T-helper 17 cell (primary cell): ENCODE measurements around the gene CCNK. TPM values are rescaled to one million over a fixed set of nuclear protein-coding genes. Genes with fewer than 3 reads are reported as not detected.
A peak's percentile ranks its signal among the peaks of the same experiment; 100 is the strongest.

Experiments used
- ATAC-seq: fragments of 150-1000 bp; cut with Tn5 transposase; 2 replicates; pipeline ENCODE4 v1.10.0; 2021; ENCODE audit warnings: mild to moderate bottlenecking, moderate library complexity
- DNase-seq, 3 donors: peaks; one replicate each; pipeline versions ENCODE4 v3.0.0 to v3.0.0-alpha.2; 2020 to 2021
- H3K9me3 ChIP-seq: one replicate; pipeline ENCODE4 v1.7.0; 2013; ENCODE audit warnings: low read length, mild to moderate bottlenecking; ENCODE audit not compliant: control insufficient read depth, poor library complexity, severe bottlenecking
- H3K27ac Mint-ChIP-seq: one replicate; pipeline ENCODE4 v1.8.0; 2022; ENCODE audit warnings: mild to moderate bottlenecking, moderate library complexity, mixed read lengths
- H3K27me3 Mint-ChIP-seq: one replicate; pipeline ENCODE4 v1.8.0; 2022; ENCODE audit warnings: mixed read lengths
- H3K36me3 Mint-ChIP-seq: one replicate; pipeline ENCODE4 v1.8.0; 2022; ENCODE audit warnings: low read depth, mixed read lengths
- H3K4me1 Mint-ChIP-seq: one replicate; pipeline ENCODE4 v1.8.0; 2022; ENCODE audit warnings: mild to moderate bottlenecking, mixed read lengths
- H3K4me3 Mint-ChIP-seq: one replicate; pipeline ENCODE4 v1.8.0; 2022; ENCODE audit warnings: mild to moderate bottlenecking, moderate library complexity, mixed read lengths
- total RNA-seq, 4 donors: library from RNA in 2 of 4; stranded (reverse) in 2 of 4; gene quantifications; one replicate each; pipeline ENCODE4 v1.2.3 and lab custom pipeline; 2022 to 2026

Gene CCNK
- total RNA-seq, 2 donors from 2014 or later, result 138 to 141 TPM

- DNase-seq (no peak), ATAC-seq (no peak)
- H3K4me3 Mint-ChIP-seq, result no peak overlapping the region
- H3K27me3 Mint-ChIP-seq, result no peaks in the 10 kb centered on the region
- H3K4me1 Mint-ChIP-seq, result peaks cover 24% of the 10 kb centered on the region
- no peak overlapping the region for H3K27ac Mint-ChIP-seq
- H3K36me3 Mint-ChIP-seq, result peaks cover 3% of the 10 kb centered on the region
- no peaks in the 10 kb centered on the region for H3K9me3 ChIP-seq
Observed at GRCh38 chr14:99552021-99552553, 70.9 kb downstream of the CCNK start.

GRCh38 chr14:99552572-99553216, 71.5 kb downstream of the CCNK start:
- no peak overlapping the region for H3K27ac Mint-ChIP-seq
- H3K9me3 ChIP-seq, result no peaks in the 10 kb centered on the region
- ATAC-seq, result no peak
- no peak overlapping the region for H3K4me3 Mint-ChIP-seq
- no peak for DNase-seq
- peaks cover 3% of the 10 kb centered on the region for H3K36me3 Mint-ChIP-seq
- peaks cover 24% of the 10 kb centered on the region for H3K4me1 Mint-ChIP-seq
- no peaks in the 10 kb centered on the region for H3K27me3 Mint-ChIP-seq

GRCh38 chr14:99554184-99554583, 73.0 kb downstream of the CCNK start:
- peaks cover 3% of the 10 kb centered on the region for H3K36me3 Mint-ChIP-seq
- H3K9me3 ChIP-seq, result no peaks in the 10 kb centered on the region
- H3K27ac Mint-ChIP-seq, result peak overlapping the region; percentile 29
- ATAC-seq, result no peak
- H3K4me3 Mint-ChIP-seq, result no peak overlapping the region
- no peak for DNase-seq
- H3K4me1 Mint-ChIP-seq, result peaks cover 16% of the 10 kb centered on the region
- H3K27me3 Mint-ChIP-seq, result no peaks in the 10 kb centered on the region

GRCh38 chr14:99554757-99555531, 73.7 kb downstream of the CCNK start:
- no peaks in the 10 kb centered on the region for H3K27me3 Mint-ChIP-seq
- H3K36me3 Mint-ChIP-seq, result peaks cover 3% of the 10 kb centered on the region
- H3K9me3 ChIP-seq, result no peaks in the 10 kb centered on the region
- peak overlapping the region; percentile 29 for H3K27ac Mint-ChIP-seq
- peaks cover 14% of the 10 kb centered on the region for H3K4me1 Mint-ChIP-seq
- no peak overlapping the region for H3K4me3 Mint-ChIP-seq
- no peak for ATAC-seq
- no peak for DNase-seq

GRCh38 chr14:99556134-99556791, 75.1 kb downstream of the CCNK start:
- H3K4me3 Mint-ChIP-seq, result no peak overlapping the region
- DNase-seq (no peak), ATAC-seq (no peak)
- peaks cover 4% of the 10 kb centered on the region for H3K4me1 Mint-ChIP-seq
- peaks cover 2% of the 10 kb centered on the region for H3K36me3 Mint-ChIP-seq
- no peak overlapping the region for H3K27ac Mint-ChIP-seq
- H3K9me3 ChIP-seq, result no peaks in the 10 kb centered on the region
- no peaks in the 10 kb centered on the region for H3K27me3 Mint-ChIP-seq

- Mint-ChIP-seq H3K4me3 (no peak overlapping the region), H3K27me3 (no peaks in the 10 kb centered on the region), H3K4me1 (peaks cover 13% of the 10 kb centered on the region), H3K36me3 (no peaks in the 10 kb centered on the region), H3K27ac (no peak overlapping the region)
- H3K9me3 ChIP-seq, result no peaks in the 10 kb centered on the region
- ATAC-seq (no peak), DNase-seq (no peak)
Observed at GRCh38 chr14:99559286-99559990, 78.2 kb downstream of the CCNK start.

- no peak overlapping the region for H3K27ac Mint-ChIP-seq
- no peaks in the 10 kb centered on the region for H3K27me3 Mint-ChIP-seq
- DNase-seq, result no peak
- H3K4me3 Mint-ChIP-seq, result no peak overlapping the region
- no peaks in the 10 kb centered on the region for H3K9me3 ChIP-seq
- no peak for ATAC-seq
- H3K36me3 Mint-ChIP-seq, result no peaks in the 10 kb centered on the region
- peaks cover 17% of the 10 kb centered on the region for H3K4me1 Mint-ChIP-seq
Observed at GRCh38 chr14:99560403-99560802, 79.2 kb downstream of the CCNK start.

GRCh38 chr14:99560922-99561683, 79.9 kb downstream of the CCNK start:
- no peak for ATAC-seq
- no peak for DNase-seq
- H3K27ac Mint-ChIP-seq, result no peak overlapping the region
- no peak overlapping the region for H3K4me3 Mint-ChIP-seq
- H3K36me3 Mint-ChIP-seq, result no peaks in the 10 kb centered on the region
- no peaks in the 10 kb centered on the region for H3K27me3 Mint-ChIP-seq
- no peaks in the 10 kb centered on the region for H3K9me3 ChIP-seq
- peaks cover 16% of the 10 kb centered on the region for H3K4me1 Mint-ChIP-seq

- ATAC-seq (no peak), DNase-seq (no peak)
- Mint-ChIP-seq H3K27ac (no peak overlapping the region), H3K27me3 (no peaks in the 10 kb centered on the region), H3K4me1 (peaks cover 16% of the 10 kb centered on the region), H3K4me3 (no peak overlapping the region), H3K36me3 (no peaks in the 10 kb centered on the region)
- no peaks in the 10 kb centered on the region for H3K9me3 ChIP-seq
Observed at GRCh38 chr14:99561864-99562263, 80.7 kb downstream of the CCNK start.

Other genes starting within 250 kb of the CCNK start
- gene BCL11B, start 209.2 kb upstream of the CCNK start, total RNA-seq, result 100 to 1,000 TPM; 167 to 174 TPM
- 10 to 100 TPM; 38.2 to 47.6 TPM for gene SETD3, start 550 bp upstream of the CCNK start, total RNA-seq
- gene CCDC85C, start 122.8 kb downstream of the CCNK start, total RNA-seq, result 1 to 10 TPM; 8.3 to 9.3 TPM
- under 1 TPM; 0.12 to 0.21 TPM for gene HHIPL1, start 163.7 kb downstream of the CCNK start, total RNA-seq
- under 1 TPM; 0.15 to 0.29 TPM for gene CYP46A1, start 202.9 kb downstream of the CCNK start, total RNA-seq